Measurements from ENCODE around the gene RBM47.

GRCh38 chr4:40412866-40413795 lies 216.5 kb downstream of the RBM47 start:
- TF ChIP-seq USF2 (IDR thresholded peaks at IDR 0.05; ENCODE audit: low read depth, low read length) = no peak
- TF ChIP-seq, protein P1, sequence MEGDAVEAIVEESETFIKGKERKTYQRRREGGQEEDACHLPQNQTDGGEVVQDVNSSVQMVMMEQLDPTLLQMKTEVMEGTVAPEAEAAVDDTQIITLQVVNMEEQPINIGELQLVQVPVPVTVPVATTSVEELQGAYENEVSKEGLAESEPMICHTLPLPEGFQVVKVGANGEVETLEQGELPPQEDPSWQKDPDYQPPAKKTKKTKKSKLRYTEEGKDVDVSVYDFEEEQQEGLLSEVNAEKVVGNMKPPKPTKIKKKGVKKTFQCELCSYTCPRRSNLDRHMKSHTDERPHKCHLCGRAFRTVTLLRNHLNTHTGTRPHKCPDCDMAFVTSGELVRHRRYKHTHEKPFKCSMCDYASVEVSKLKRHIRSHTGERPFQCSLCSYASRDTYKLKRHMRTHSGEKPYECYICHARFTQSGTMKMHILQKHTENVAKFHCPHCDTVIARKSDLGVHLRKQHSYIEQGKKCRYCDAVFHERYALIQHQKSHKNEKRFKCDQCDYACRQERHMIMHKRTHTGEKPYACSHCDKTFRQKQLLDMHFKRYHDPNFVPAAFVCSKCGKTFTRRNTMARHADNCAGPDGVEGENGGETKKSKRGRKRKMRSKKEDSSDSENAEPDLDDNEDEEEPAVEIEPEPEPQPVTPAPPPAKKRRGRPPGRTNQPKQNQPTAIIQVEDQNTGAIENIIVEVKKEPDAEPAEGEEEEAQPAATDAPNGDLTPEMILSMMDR (conservative IDR thresholded peaks at IDR 0.05; ENCODE audit: low read depth, low read length) = no peak
